Ramos (cell line): ENCODE data around the gene SMARCD2.
"Not testable (repeated sequence)": the region's sequence is repeated elsewhere in the genome, so short reads cannot be mapped to it uniquely, and the experiment has no call there.

Experiments used
- in situ Hi-C: fragments of 300-500 bp; cut with MboI; formaldehyde crosslinking; loops from one replicate; pipeline ENCODE4 v1.14.3; 2022; ENCODE audit warnings: low sequenced_read_pairs; ENCODE audit not compliant: unreplicated experiment

SMARCD2 gene

GRCh38 chr17:63842540-63843386 is at the start of gene SMARCD2:
TSS of gene SMARCD2 (minus strand) at chr17:63842685. CDS start at chr17:63842674, 11 bp downstream.
- in situ Hi-C loops = no loop called here

DNA sequence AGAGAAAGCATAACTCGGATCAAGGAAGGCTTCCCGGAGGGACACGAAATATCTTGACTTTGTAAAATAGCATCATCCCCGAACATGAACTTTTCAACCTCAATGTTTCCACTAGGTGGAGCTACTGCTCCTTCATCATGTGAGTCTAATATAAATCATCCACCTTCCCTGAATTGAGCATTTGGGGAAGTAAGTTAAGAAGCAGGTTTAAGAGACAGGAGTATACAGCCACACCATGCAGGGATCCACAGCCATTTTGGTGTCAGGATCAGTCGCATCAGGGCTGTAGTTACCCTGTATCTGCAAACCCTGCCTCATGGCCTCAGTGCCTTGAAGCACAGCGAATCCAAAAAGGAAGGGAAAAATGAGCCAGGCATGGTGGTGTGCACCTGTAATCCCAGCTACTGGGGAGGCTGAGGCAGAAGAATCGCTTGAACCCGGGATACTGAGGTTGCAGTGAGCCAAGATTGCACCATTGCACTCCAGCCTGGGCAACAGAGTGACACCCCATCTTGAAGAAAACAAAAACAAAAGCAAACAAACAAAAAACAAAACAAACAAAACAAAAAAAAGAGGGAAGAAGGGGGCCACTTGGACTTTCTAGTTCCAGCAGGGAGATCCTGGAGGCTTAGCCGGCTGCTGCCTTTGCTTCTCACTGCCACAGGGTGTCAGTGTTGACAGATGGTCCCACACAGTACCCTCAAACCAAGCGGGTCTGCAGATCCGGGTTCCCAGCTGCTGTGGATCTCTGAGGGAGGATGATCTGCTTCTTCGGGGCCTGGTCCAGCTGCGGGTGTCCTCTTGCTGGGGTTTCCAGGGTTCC is 46.8 kb upstream of the SMARCD2 start:
- in situ Hi-C loops = loop anchor here (10.0 kb wide), 1 partner anchor 396 kb away; no protein-coding TSS in a partner anchor

DNA sequence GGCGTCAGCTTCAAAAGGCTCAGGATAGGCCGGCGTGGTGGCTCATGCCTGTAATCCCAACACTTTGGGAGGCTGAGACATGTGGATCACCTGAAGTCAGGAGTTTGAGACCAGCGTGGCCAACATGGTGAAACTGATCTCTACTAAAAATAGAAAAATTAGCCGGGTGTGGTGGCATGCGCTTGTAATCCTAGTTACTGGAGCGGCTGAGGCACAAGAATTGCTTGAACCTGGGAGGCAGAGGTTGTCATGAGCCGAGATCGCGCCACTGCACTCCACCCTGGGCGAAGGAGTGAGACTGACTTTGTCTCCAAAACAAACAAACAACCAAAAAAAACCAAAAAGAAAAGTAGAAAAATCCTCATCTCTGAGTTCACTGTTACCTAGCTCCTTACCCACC is 42.6 kb upstream of the SMARCD2 start:
- in situ Hi-C loops = loop anchor here (10.0 kb wide), 1 partner anchor 400 kb away; no protein-coding TSS in a partner anchor

DNA sequence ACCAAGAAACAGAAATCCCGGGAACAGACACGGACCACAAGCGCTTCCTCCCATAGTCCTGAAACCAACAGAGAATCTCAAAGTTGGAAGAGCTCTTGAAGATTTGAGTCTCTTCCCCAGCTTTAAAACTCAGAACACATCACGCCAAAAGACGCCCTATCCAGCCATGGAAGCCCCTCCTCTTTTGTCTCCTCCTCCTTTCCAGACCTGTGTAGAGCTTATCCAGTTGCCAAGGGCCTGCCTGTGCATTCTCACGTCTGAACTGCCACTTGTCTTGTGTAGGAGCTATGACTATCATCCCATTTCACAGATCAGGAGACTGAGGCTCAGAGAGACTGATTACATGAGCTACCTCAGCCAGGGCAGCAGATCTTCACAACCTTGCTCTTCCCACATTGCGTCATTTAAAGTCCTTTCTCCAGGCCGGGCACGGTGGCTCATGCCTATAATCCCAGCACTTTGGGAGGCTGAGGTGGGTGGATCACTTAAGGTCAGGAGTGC is 40.2 kb upstream of the SMARCD2 start:
- in situ Hi-C loops = loop anchor here (10.0 kb wide), 1 partner anchor 402 kb away; no protein-coding TSS in a partner anchor

DNA sequence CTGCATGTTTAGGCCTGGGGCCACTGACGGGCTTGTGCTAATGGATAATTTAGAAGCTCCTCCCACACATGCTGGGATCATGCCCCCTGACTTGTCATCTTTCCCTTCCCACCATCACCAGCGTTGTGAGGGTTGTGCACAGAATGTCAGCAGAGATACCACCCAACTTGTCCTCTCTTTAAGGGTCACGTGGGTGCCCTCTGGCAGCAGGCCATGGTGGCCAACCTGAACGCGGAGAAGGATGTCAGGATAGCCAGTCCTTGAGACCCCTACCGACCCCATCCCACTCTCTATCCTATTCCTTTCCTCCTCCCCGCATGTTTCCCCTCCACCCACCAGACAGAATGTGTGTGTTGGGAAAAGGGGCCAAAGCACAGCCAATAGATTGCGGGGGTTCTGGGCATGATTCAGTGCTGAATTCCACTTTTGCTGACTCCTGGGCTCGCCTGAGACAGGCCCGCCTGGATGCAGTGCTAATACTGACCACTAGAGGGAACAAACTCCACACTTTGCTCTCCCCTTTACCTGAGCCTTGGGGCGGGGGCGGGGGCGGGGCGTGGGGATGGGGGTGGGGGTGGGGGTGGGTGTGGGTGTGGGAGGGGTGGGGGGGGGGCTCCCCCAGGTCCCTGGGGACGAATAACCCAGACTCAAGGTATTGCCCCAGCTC is 39.6 kb upstream of the SMARCD2 start, which contains the start of gene GH2:
TSS of gene GH2 (minus strand) at position 10 of the 667 bp plus-strand sequence. CDS start 143 bp downstream, outside the sequence.
- in situ Hi-C loops = loop anchor here (10.0 kb wide), 1 partner anchor 403 kb away; no protein-coding TSS in a partner anchor

DNA sequence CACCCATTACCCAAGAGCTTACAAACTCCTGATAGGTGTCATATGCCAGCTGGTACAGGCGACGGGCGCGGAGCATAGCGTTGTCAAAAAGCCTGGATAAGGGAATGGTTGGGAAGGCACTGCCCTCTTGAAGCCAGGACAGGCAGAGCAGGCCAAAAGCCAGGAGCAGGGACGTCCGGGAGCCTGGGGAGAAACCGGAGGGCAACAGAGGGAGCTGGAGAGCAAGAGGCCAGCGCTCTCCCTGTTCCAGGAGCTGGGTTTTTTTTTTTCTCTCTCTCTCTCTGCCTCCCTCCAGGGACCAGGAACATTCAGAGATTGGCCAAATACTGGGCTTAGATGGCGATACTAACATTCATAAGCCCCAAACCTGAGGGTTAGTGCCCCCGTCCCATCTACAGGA is 38.9 kb upstream of the SMARCD2 start:
- in situ Hi-C loops = loop anchor here (10.0 kb wide), 1 partner anchor 403 kb away; no protein-coding TSS in a partner anchor

DNA sequence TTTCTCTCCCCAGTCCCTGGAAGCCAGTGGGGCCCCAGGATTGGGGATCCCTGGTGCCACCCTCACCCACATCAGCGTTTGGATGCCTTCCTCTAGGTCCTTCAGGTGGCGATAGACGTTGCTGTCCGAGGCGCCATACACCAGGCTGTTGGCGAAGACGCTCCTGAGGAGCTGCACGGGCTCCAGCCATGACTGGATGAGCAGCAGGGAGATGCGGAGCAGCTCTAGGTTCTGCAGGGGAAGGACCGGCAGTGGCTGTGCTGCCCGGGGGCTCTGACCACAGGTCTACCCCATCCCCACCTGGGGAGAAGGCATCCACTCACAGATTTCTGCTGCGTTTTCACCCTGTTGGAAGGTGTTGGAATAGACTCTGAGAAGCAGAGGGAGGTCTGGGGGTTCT is 38.2 kb upstream of the SMARCD2 start:
- in situ Hi-C loops = loop anchor here (10.0 kb wide), 1 partner anchor 404 kb away; no protein-coding TSS in a partner anchor

DNA sequence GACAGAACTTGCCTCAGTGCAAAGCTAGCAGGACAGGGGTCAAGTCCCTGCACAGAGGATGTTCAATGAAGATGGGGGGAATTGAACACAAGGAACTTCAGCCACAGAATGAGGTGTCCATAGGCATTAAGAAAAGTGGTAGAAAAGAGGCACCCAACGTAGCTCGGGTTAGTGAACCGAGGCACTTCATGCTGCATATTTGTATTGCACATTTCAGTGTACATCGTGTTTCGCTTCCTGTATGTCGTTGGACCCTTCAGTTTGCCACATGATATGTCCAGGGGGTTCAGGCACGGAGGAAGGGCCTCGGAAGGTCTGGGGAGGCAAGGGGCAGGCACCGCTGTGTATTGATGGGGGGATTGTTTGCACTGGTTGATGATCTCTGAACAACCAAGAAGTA is 35.9 kb upstream of the SMARCD2 start:
- in situ Hi-C loops = not testable (repeated sequence)

DNA sequence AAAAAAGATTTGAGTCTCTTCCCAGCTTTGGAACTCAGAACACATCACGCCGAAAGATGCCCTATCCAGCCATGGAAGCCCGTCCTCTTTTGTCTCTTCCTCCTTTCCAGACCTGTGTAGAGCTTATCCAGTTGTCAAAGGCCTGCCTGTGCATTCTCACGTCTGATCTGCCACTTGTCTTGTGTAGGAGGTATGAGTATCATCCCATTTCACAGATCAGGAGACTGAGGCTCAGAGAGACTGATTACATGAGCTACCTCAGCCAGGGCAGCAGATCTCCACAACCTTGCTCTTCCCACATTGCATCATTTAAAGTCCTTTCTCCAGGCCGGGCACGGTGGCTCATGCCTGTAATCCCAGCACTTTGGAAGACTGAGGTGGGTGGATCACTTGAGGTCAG is 32.2 kb upstream of the SMARCD2 start:
- in situ Hi-C loops = loop anchor here (25.0 kb wide), 1 partner anchor 437 kb away; the partner anchor contains the start of gene CYB561

DNA sequence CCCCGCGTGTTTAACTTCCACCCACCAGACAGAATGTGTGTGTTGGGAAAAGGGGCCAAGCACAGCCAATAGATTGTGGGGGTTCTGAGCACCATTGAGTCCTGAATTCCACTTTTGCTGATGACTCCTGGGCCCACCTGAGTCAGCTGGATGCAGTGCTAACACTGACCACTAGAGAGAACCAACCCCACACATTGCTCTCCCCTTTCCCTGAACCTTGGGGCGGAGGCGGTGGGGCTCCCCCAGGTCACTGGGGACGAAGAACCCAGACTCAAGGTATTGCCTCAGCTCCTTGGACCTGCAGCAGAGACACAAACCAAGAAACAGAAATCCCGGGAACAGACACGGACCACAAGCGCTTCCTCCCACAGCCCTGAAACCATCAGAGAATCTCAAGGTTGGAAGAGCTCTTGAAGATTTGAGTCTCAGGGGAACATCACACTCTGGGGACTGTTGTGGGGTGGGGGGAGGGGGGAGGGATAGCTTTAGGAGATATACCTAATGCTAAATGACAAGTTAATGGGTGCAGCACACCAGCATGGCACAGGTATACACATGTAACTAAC is 31.7 kb upstream of the SMARCD2 start:
- in situ Hi-C loops = loop anchor here (25.0 kb wide), 1 partner anchor 437 kb away; the partner anchor contains the start of gene CYB561

DNA sequence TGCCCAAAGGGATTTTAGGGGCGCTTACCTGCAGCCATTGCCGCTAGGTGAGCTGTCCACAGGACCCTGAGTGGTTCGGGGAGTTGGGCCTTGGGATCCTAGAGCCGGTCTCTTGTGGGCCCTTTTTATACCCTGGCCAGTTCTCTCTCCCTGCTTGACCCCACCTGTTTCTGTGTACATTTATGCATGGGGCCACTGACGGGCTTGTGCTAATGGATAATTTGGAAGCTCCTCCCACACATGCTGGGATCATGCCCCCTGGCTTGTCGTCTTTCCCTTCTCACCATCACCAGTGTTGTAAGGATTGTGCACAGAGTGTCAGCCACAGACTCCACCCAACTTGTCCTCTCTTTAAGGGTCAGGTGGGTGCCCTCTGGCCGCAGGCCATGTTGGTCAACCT is 31.1 kb upstream of the SMARCD2 start, which contains the start of gene CSH2:
TSS of gene CSH2 (minus strand) at position 101 of the 400 bp plus-strand sequence. CDS start at position 38, 63 bp downstream.
- in situ Hi-C loops = loop anchor here (25.0 kb wide), 1 partner anchor 436 kb away; the partner anchor contains the start of gene CYB561

- in situ Hi-C loops = loop anchor here (25.0 kb wide), 1 partner anchor 435 kb away; the partner anchor contains the start of gene CYB561
These were observed 29.3 kb upstream of the SMARCD2 start for GRCh38 chr17:63871646-63872365.

DNA sequence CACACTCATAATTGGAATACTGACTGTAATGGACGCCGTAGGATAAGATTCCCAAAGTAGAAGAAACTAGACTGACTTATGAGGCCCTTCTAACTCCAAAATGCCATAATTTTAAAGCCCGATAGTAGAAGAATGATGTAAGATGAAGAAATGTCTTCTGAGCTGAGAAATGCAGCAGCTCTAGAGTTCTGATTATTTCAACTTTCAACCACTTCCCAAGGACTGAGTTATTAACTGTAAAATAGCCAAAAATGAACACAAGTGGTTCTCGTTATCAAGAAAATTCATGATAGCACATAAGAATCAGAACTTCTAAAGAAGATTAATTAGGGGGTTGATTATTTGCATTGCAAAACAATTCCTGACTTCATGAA is 27.8 kb upstream of the SMARCD2 start:
- in situ Hi-C loops = loop anchor here (25.0 kb wide), 1 partner anchor 433 kb away; the partner anchor contains the start of gene CYB561

DNA sequence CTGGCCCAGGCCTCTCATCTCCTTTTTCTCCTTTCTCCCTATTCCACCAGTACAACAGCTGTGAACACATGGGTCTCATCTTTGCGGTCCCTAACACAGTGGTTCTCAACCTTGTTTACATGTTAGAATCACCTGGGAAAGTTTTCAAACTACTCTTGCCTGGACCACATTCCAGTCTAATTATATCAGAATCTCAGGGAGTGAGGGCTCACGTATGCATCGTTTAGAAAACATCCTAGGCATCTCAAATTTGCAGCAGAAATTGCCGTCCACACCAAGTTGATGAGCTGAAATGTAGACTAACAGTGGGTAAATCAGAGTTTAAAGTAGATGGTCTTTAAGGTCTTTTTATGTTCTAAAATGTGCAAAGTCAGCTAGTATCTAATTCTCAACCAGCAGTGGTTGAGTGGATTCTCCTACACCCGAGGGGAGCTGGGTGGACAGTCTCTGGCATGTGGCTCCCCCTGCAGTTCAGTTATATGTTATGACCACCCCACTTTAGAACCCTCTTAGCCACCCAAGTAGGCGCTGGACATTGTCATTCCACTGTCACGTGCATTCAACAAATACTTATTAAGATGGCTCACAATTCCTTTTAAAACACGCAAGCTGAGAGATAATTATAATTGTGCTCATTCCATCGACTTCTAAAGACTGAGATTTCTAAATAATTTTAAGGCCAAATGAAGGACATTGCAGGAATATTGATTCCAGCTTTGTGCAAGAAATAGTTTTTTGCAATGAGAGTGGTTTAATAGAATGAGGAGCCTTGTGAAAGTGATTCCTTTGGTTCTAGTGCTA is 27.2 kb upstream of the SMARCD2 start:
- in situ Hi-C loops = loop anchor here (25.0 kb wide), 1 partner anchor 432 kb away; the partner anchor contains the start of gene CYB561

GRCh38 chr17:63866625-63867024 is 24.1 kb upstream of the SMARCD2 start:
- in situ Hi-C loops = loop anchor here (25.0 kb wide), 1 partner anchor 429 kb away; the partner anchor contains the start of gene CYB561

DNA sequence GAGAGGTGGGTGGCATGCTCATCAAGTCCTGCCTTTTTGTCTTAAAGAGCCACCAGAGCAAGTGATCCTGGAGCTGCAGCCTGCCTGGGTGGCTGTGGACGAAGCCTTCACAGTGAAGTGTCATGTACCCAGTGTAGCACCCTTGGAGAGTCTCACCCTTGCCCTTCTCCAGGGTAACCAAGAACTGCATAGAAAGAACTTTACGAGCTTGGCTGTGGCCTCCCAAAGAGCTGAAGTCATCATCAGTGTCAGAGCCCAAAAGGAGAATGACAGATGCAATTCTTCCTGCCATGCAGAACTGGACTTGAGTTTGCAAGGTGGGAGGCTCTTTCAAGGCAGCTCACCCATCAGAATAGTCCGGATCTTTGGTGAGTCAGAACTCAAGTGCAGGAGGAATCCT is 16.8 kb upstream of the SMARCD2 start:
- in situ Hi-C loops = loop anchor here (25.0 kb wide), 1 partner anchor 422 kb away; the partner anchor contains the start of gene CYB561

DNA sequence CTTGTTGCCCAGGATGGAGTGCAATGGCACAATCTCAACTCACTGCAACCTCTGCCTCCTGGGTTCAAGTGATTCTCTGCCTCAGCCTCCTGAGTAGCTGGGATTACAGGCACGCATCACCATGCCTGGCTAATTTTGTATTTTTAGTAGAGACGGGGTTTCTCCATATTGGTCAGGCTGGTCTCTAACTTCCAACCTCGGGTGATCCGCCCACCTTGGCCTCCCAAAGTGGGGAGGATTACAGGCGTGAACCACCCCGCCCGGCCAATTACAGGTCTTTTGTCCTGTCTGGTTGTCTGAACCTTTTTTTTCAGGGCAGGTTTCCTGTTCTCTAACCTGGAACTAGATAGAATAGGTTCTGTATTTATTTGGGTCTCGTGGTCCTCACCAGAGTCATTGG is 13.9 kb upstream of the SMARCD2 start:
- in situ Hi-C loops = loop anchor here (25.0 kb wide), 1 partner anchor 419 kb away; the partner anchor contains the start of gene CYB561
